Prostate gland (tissue), 2 donors: ENCODE measurements around the gene TRMU. TPM values are rescaled to one million over a fixed set of nuclear protein-coding genes. Genes with fewer than 3 reads are reported as not detected.

Experiments used
- DNase-seq: peaks from one replicate; pipeline ENCODE4 v3.0.0-alpha.2; 2019; ENCODE audit warnings: low spot score
- H3K27ac ChIP-seq, 2 donors: fragments of 200-600 bp; sonication (generic); 2 replicates each; pipeline ENCODE4 v1.5.1; 2017 to 2019
- H3K27me3 ChIP-seq: fragments of 200-600 bp; sonication (generic); replicated peaks from 2 replicates; pipeline ENCODE4 v1.5.1; 2019; ENCODE audit not compliant: insufficient read depth
- H3K36me3 ChIP-seq, 2 donors: fragments of 200-600 bp; sonication (generic); 1 replicate in 1 of 2; 2 replicates in 1 of 2; pipeline versions ENCODE4 v1.5.1 to v1.8.1; 2017 to 2019
- H3K4me1 ChIP-seq: fragments of 200-600 bp; sonication (generic); replicated peaks from 2 replicates; pipeline ENCODE4 v1.5.1; 2019
- H3K4me3 ChIP-seq, 2 donors: fragments of 200-600 bp; sonication (generic); 2 replicates each; pipeline ENCODE4 v1.5.1; 2017 to 2019
- H3K9me3 ChIP-seq: fragments of 200-600 bp; sonication (generic); 2 replicates; pipeline ENCODE4 v1.5.1; 2017
- POLR2A ChIP-seq: fragments of 450-650 bp; IDR thresholded peaks from one replicate; pipeline ENCODE4 v1.6.1; 2016; ENCODE audit warnings: antibody characterized with exemption, mild to moderate bottlenecking
- POLR2AphosphoS5 ChIP-seq: sonication (generic); formaldehyde crosslinking; IDR thresholded peaks from one replicate; pipeline ENCODE4 v1.6.1; 2017; ENCODE audit warnings: antibody characterized with exemption
- WGBS: methylation state at CpG from one replicate; pipeline ENCODE4 v1.1.5; 2018; 5-methylcytosine and 5-hydroxymethylcytosine counted together
- intact Hi-C: fragments of 100-400 bp; cut with DNase I; formaldehyde crosslinking; loops from one replicate; pipeline ENCODE4 v1.14.2; 2022
- total RNA-seq, 2 donors: library from RNA; depleted of rRNA; stranded (reverse); fragments of >200 nt; gene quantifications; one replicate each; pipeline ENCODE4 v1.1.0, GENCODE V29; 2016
- TF ChIP-seq, protein P1 (sequence below), 4 experiments: fragments of 200-600 bp in 2 of 4; fragments of 450-650 bp in 2 of 4; sonication (generic) in 2 of 4; IDR thresholded peaks; 1 replicate in 3 of 4; 2 replicates in 1 of 4; pipeline ENCODE4 v1.5.1; 2016 to 2019; ENCODE audit warnings: antibody characterized with exemption in 4 of 4, mild to moderate bottlenecking in 2 of 4, moderate library complexity in 2 of 4

The TRMU gene
- total RNA-seq, 2 donors from 2014 or later = 35.1 to 52.9 TPM

DNA sequence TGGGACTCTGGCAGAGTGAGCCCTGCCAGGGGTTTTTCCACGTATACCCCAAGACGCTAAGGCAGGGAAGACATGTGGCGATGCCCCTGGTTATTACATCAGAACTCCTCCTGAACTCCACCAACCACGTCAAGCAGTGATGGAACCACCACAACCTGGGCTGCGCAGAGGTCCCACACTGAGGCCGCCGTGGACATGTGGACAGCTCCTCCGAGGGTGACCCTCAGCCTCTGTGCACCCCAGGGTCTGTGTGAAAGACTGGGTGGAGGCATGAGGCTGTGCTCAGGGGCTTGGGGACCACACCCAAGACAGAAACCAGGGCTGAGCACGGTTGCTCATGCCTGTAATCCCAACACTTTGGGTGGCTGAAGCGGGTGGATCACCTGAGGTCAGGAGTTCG, 52.2 kb downstream of the TRMU start:
- DNase-seq = no peak
- no peak overlapping the region for H3K4me3 ChIP-seq
- H3K27ac ChIP-seq = no peak overlapping the region
- H3K4me1 ChIP-seq = peaks cover 6% of the 10 kb centered on the region
- intact Hi-C loops = no loop called here
- H3K36me3 ChIP-seq = no peaks in the 10 kb centered on the region
- 97% methylated on average over 11 of the region's 11 CpGs for WGBS
- TF ChIP-seq, protein P1, sequence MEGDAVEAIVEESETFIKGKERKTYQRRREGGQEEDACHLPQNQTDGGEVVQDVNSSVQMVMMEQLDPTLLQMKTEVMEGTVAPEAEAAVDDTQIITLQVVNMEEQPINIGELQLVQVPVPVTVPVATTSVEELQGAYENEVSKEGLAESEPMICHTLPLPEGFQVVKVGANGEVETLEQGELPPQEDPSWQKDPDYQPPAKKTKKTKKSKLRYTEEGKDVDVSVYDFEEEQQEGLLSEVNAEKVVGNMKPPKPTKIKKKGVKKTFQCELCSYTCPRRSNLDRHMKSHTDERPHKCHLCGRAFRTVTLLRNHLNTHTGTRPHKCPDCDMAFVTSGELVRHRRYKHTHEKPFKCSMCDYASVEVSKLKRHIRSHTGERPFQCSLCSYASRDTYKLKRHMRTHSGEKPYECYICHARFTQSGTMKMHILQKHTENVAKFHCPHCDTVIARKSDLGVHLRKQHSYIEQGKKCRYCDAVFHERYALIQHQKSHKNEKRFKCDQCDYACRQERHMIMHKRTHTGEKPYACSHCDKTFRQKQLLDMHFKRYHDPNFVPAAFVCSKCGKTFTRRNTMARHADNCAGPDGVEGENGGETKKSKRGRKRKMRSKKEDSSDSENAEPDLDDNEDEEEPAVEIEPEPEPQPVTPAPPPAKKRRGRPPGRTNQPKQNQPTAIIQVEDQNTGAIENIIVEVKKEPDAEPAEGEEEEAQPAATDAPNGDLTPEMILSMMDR (IDR thresholded peaks at IDR 0.05) = no peak
- TF ChIP-seq POLR2A (no peak), POLR2AphosphoS5 (no peak)
- no peaks in the 10 kb centered on the region for H3K27me3 ChIP-seq
- H3K9me3 ChIP-seq = no peaks in the 10 kb centered on the region

DNA sequence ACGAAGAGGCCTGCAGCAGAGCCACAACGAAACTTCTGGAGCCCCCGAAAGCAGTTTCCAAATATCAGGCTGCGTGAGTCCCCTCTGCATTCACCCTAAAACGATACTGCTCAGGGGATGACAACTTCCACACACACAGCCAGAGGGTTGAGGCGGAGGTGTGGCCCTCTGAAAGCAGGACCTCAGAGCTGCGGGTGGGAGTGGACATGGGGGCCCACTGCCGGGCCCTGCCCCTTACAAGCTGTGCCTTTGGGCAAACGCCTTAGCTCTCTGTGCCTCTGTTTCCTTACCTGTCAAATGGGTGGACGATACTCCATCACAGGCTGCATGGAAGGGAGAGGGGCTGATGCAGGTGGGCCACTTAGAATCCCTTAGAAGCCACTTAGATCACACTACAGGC, 53.1 kb downstream of the TRMU start:
- DNase-seq = no peak
- 92% methylated on average over 10 of the region's 10 CpGs for WGBS
- H3K4me3 ChIP-seq = no peak overlapping the region
- H3K4me1 ChIP-seq = peaks cover 6% of the 10 kb centered on the region
- intact Hi-C loops = no loop called here
- H3K9me3 ChIP-seq = no peaks in the 10 kb centered on the region
- no peaks in the 10 kb centered on the region for H3K27me3 ChIP-seq
- TF ChIP-seq, protein P1 (IDR thresholded peaks at IDR 0.05) = no peak
- TF ChIP-seq POLR2AphosphoS5 = no peak
- TF ChIP-seq POLR2A = no peak
- H3K27ac ChIP-seq = no peak overlapping the region
- H3K36me3 ChIP-seq = no peaks in the 10 kb centered on the region

DNA sequence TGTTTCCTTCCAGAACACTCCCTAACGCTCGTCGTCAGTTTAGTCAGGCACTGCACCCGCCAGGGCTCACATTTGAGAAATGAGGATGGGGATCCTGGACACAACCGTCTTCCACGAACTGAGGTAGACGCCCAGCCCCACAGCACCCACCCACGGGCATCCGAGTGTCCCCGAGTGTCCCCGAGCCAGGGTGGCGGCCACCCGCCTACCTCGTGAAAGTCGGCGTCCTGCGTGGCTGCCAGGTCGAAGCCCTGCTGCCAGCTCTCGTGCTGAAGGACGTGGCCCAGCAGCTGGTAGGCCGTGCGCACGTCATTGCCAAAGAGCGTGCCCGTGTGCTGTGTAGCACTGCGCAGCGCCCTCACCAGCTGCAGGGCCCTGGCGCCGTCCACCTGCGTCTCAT, 53.6 kb downstream of the TRMU start:
- intact Hi-C loops = no loop called here

DNA sequence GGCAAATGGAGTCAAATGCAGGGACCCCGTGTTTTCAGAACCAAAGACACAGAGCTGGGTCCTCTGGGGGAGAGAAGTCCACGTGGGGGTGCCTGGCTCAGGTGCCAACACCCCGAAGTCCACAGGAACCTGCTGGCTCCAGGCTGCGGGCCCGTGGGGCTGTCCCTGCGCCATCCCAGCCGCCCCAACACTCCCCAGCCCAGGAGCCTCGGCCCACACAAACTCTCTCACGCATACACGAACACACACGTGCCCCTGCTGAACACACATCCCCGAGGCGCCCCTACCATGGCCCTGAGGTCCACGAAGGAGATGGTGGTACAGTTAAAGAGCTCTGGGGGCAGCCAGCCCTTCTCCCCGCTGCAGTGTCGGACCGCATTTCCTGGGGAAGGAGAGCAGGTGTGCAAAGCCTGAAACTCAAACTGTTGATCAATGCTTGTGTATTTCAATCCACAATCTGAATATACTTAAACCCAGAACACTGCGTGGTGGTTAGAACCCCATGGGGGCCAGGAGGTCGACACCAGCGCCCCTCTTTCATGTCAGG, 54.7 kb downstream of the TRMU start:
- Histone ChIP-seq H3K27ac (peak overlapping the region; percentile 75 to 78), H3K27me3 (no peaks in the 10 kb centered on the region), H3K9me3 (no peaks in the 10 kb centered on the region), H3K4me3 (no peak overlapping the region), H3K4me1 (peaks cover 6% of the 10 kb centered on the region), H3K36me3 (no peaks in the 10 kb centered on the region)
- 73% methylated on average over 20 of the region's 20 CpGs for WGBS
- DNase-seq = no peak
- TF ChIP-seq, protein P1 (IDR thresholded peaks at IDR 0.05) = no peak
- TF ChIP-seq POLR2A (no peak), POLR2AphosphoS5 (no peak)
- intact Hi-C loops = no loop called here

More for the DNA sequence above, 53.6 kb downstream of the TRMU start:
- H3K9me3 ChIP-seq = no peaks in the 10 kb centered on the region
- no peak overlapping the region for H3K27ac ChIP-seq
- TF ChIP-seq, protein P1 (IDR thresholded peaks at IDR 0.05) = no peak
- TF ChIP-seq POLR2AphosphoS5 (no peak), POLR2A (no peak)
- H3K4me3 ChIP-seq = no peak overlapping the region
- 94% methylated on average over 30 of the region's 30 CpGs for WGBS
- peaks cover 6% of the 10 kb centered on the region for H3K4me1 ChIP-seq
- no peaks in the 10 kb centered on the region for H3K27me3 ChIP-seq
- no peak for DNase-seq
- no peaks in the 10 kb centered on the region for H3K36me3 ChIP-seq

DNA sequence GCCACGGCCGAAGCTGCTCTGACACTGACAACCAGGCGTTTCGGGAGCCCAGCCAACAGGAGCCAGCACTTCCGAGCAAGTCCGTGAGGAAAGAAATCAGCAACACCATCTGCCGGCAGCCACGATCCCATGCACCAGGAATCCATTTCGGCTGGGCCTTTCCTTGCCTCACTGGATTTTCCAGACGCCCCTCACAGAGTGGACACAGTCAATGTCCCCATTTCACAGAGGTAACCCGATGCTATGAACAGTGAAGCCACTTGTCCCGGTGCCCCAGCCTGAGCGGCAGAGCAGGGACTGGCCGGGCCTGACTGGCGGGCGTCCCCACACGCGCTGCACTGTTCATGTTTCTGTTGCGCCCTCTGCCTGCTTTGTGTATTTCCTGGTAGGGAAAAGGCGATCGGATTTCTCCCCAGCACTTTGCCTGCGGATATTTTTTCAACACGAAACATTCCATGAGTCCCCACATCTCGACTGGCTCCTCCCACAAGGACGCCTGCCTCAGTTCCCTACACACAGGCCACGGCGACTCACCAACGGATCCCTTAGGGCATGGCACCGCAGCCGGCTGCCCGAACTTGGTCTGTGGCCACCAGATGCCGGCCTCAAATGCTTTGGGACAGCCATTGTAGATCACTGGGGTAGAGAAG, 55.3 kb downstream of the TRMU start:
- peak overlapping the region; percentile 75 to 78 for H3K27ac ChIP-seq
- TF ChIP-seq, protein P1 (IDR thresholded peaks at IDR 0.05) = peak; percentile 58 to 88 (median 74)
- TF ChIP-seq POLR2AphosphoS5 (no peak), POLR2A (peak; percentile 25)
- H3K36me3 ChIP-seq = no peaks in the 10 kb centered on the region
- peak overlapping the region in 1 of 2 donors; percentile 10 for H3K4me3 ChIP-seq
- H3K9me3 ChIP-seq = no peaks in the 10 kb centered on the region
- H3K4me1 ChIP-seq = peaks cover 6% of the 10 kb centered on the region
- WGBS = 33% methylated on average over 32 of the region's 32 CpGs
- intact Hi-C loops = no loop called here
- no peaks in the 10 kb centered on the region for H3K27me3 ChIP-seq
- peak; percentile 81 for DNase-seq
